HFFc6 (cell line): Measurements from ENCODE around the gene NACC1. TPM values are rescaled to one million over a fixed set of nuclear protein-coding genes. Genes with fewer than 3 reads are reported as not detected.

Experiments
- DNase-seq: peaks from one replicate; pipeline ENCODE4 v3.0.0-alpha.2; 2018
- H3K27ac Mint-ChIP-seq: 2 replicates; pipeline ENCODE4 v1.8.0; 2020; ENCODE audit warnings: mild to moderate bottlenecking, mixed read lengths
- H3K27me3 Mint-ChIP-seq: 2 replicates; pipeline ENCODE4 v1.8.0; 2021; ENCODE audit warnings: mild to moderate bottlenecking, moderate library complexity, mixed read lengths; ENCODE audit not compliant: insufficient read depth
- H3K36me3 Mint-ChIP-seq: 2 replicates; pipeline ENCODE4 v1.8.0; 2021; ENCODE audit warnings: low read depth, mixed read lengths
- H3K4me1 Mint-ChIP-seq: 2 replicates; pipeline ENCODE4 v1.8.0; 2020; ENCODE audit warnings: low read depth, mixed read lengths
- H3K4me3 Mint-ChIP-seq: 2 replicates; pipeline ENCODE4 v1.8.0; 2020; ENCODE audit warnings: mild to moderate bottlenecking, moderate library complexity, mixed read lengths
- H3K9me3 Mint-ChIP-seq: 2 replicates; pipeline ENCODE4 v1.8.0; 2020; ENCODE audit warnings: mild to moderate bottlenecking, mixed read lengths
- CTCF ChIP-seq: fragments of 200-600 bp; sonication (generic); IDR thresholded peaks from 2 replicates; pipeline ENCODE4 v1.5.0; 2021; ENCODE audit warnings: antibody characterized with exemption, mild to moderate bottlenecking
- total RNA-seq, 6 experiments: library from RNA; stranded (reverse); fragmentation: NEBNext Ultra II Directional; extraction: Animal tissue kit (Norgen Biotek cat#: 25700); gene quantifications; 2 replicates in 1 of 6; 3 replicates in 5 of 6; pipeline ENCODE4 v1.2.3, GENCODE V29; 2021

Gene NACC1
- total RNA-seq, 6 experiments from 2014 or later: 126 to 146 (median 139) TPM

- H3K27ac Mint-ChIP-seq: no peak overlapping the region
- peaks cover 20% of the 10 kb centered on the region for H3K27me3 Mint-ChIP-seq
- no peak for DNase-seq
- H3K9me3 Mint-ChIP-seq: no peaks in the 10 kb centered on the region
- no peak for TF ChIP-seq CTCF
- peaks cover 58% of the 10 kb centered on the region for H3K4me1 Mint-ChIP-seq
- H3K36me3 Mint-ChIP-seq: peaks cover 5% of the 10 kb centered on the region
- no peak overlapping the region for H3K4me3 Mint-ChIP-seq
Observed at GRCh38 chr19:13159713-13160112, 41.6 kb downstream of the NACC1 start.

GRCh38 chr19:13160557-13160956, 42.5 kb downstream of the NACC1 start:
- Mint-ChIP-seq H3K9me3 (no peaks in the 10 kb centered on the region), H3K27me3 (peaks cover 13% of the 10 kb centered on the region), H3K27ac (peak overlapping the region; percentile 85), H3K36me3 (no peaks in the 10 kb centered on the region), H3K4me1 (peaks cover 59% of the 10 kb centered on the region), H3K4me3 (no peak overlapping the region)
- peak; percentile 64 for DNase-seq
- no peak for TF ChIP-seq CTCF

GRCh38 chr19:13162724-13163608, 44.9 kb downstream of the NACC1 start:
- H3K36me3 Mint-ChIP-seq: no peaks in the 10 kb centered on the region
- peaks cover 57% of the 10 kb centered on the region for H3K4me1 Mint-ChIP-seq
- peak; percentile 97 for DNase-seq
- no peaks in the 10 kb centered on the region for H3K9me3 Mint-ChIP-seq
- H3K27me3 Mint-ChIP-seq: peaks cover 1% of the 10 kb centered on the region
- no peak for TF ChIP-seq CTCF
- H3K27ac Mint-ChIP-seq: peak overlapping the region; percentile 97
- H3K4me3 Mint-ChIP-seq: peak overlapping the region; percentile 79

- H3K4me3 Mint-ChIP-seq: peak overlapping the region; percentile 79
- H3K36me3 Mint-ChIP-seq: no peaks in the 10 kb centered on the region
- peak; percentile 82 for DNase-seq
- peak overlapping the region; percentile 97 for H3K27ac Mint-ChIP-seq
- H3K27me3 Mint-ChIP-seq: peaks cover 1% of the 10 kb centered on the region
- TF ChIP-seq CTCF: no peak
- H3K4me1 Mint-ChIP-seq: peaks cover 62% of the 10 kb centered on the region
- H3K9me3 Mint-ChIP-seq: no peaks in the 10 kb centered on the region
Observed at GRCh38 chr19:13163609-13164342, 45.7 kb downstream of the NACC1 start.

GRCh38 chr19:13164343-13165161, 46.5 kb downstream of the NACC1 start:
- H3K4me1 Mint-ChIP-seq: peaks cover 70% of the 10 kb centered on the region
- H3K27me3 Mint-ChIP-seq: peaks cover 1% of the 10 kb centered on the region
- peak overlapping the region; percentile 97 for H3K27ac Mint-ChIP-seq
- peak overlapping the region; percentile 79 for H3K4me3 Mint-ChIP-seq
- DNase-seq: no peak
- no peaks in the 10 kb centered on the region for H3K36me3 Mint-ChIP-seq
- no peaks in the 10 kb centered on the region for H3K9me3 Mint-ChIP-seq
- TF ChIP-seq CTCF: no peak
